ENCODE data around the gene MSTN.

- TF ChIP-seq RAD21 (conservative IDR thresholded peaks at IDR 0.05) (no peak), TAF1 (IDR thresholded peaks at IDR 0.05; ENCODE audit: low read depth) (no peak), CTCF (IDR thresholded peaks at IDR 0.05; ENCODE audit: poor library complexity, severe bottlenecking) (no peak), EP300 (conservative IDR thresholded peaks at IDR 0.05; ENCODE audit: poor library complexity, severe bottlenecking) (no peak), POLR2AphosphoS5 (IDR thresholded peaks at IDR 0.05) (no peak), EZH2 (IDR thresholded peaks at IDR 0.05; ENCODE audit: borderline replicate concordance, insufficient read depth, low read length, poor library complexity, severe bottlenecking) (no peak), SMC3 (conservative IDR thresholded peaks at IDR 0.05; ENCODE audit: poor library complexity) (no peak), REST (IDR thresholded peaks at IDR 0.05; ENCODE audit: borderline replicate concordance) (no peak), MXI1 (conservative IDR thresholded peaks at IDR 0.05; ENCODE audit: poor library complexity, severe bottlenecking) (no peak)
Observed at GRCh38 chr2:190017837-190018236, 44.7 kb downstream of the MSTN start.

Measured in neural cell (in vitro differentiated cells).